ENCODE results near the gene COX6B2. TPM values are rescaled to one million over a fixed set of nuclear protein-coding genes. Genes with fewer than 3 reads are reported as not detected.
"Not testable (repeated sequence)": the region's sequence is repeated elsewhere in the genome, so short reads cannot be mapped to it uniquely, and the experiment has no call there.

The COX6B2 gene
- polyA plus RNA-seq, 2 of the 4 experiments (the other 2 are of a cell fraction): 0.78 to 6.4 TPM

DNA sequence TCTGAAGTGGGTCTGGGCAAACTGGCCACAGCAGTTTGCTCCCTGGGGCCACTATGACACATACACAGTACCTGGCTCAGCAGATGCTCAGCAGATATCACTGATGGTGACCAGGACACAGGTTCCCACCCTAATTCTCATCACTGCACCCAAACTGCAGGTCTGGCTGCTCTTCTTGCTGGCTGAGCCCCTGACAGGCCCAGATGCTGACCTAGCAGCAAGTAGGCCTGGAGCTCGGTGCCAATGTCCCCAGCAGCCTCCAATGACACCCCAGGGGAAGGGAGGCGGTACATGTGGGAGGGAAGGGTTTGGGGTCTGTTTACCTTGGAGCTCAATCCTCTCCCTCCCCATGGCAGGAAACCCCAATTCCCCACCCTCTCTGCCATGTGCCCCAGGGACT is 48.0 kb upstream of the COX6B2 start:
- no peak for FAIRE-seq
- peak overlapping the region; percentile 5; the same call in 1 of the 3 replicates for H3K4me2 ChIP-seq

DNA sequence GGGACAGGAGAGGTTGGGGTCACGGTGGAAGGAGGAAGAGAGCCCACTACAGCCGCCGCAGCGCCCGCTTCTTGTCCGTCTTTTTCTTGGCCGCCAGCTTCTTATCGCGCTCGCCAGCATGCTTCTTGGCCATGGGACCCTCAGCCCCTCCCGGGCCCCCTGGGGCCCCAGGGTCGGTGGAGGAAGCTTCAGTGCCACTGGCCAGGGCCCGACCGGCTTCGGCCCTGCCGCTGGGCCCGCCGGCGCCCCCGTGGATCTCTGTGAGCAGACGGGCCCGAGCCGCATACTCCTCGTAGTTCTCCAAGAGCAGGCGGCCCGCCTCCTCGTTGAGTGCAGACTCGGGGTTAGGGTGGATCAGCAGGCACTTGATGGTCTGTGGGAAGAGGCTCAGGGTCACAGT is 46.9 kb upstream of the COX6B2 start:
- POLR2A ChIA-PET; FAIRE-seq; H3K9me3 ChIP-seq; H3K4me2 ChIP-seq; ATAC-seq; H3K27ac ChIP-seq; H3K4me3 ChIP-seq; DNase-seq (ENCODE audit: low read depth in 1 of 2, low spot score in 1 of 2): not testable (repeated sequence)
- 94% methylated on average over 16 of the region's 28 CpGs for WGBS (ENCODE audit: missing lambda C conversion rate)
- peaks cover 42% of the 10 kb centered on the region for H3K4me1 ChIP-seq
- CTCF ChIA-PET: interaction anchor here (0.9 to 5.3 kb wide), 9 partner anchors 8 to 260 kb away, joined by 3 to 23 read pairs (median 4); no protein-coding TSS in a partner anchor

More for the DNA sequence above, 48.0 kb upstream of the COX6B2 start:
- CTCF ChIA-PET: interaction anchor here (0.6 to 5.3 kb wide), 10 partner anchors 9 to 262 kb away, joined by 3 to 23 read pairs (median 5); no protein-coding TSS in a partner anchor
- Histone ChIP-seq H3K4me1 (peaks cover 43% of the 10 kb centered on the region), H3K9me3 (no peaks in the 10 kb centered on the region), H3K4me3 (no peak overlapping the region), H3K27ac (peak overlapping the region in 1 of 2 experiments; percentile 32; a peak in 2 of 6 replicates)
- WGBS (ENCODE audit: missing lambda C conversion rate): 86% methylated on average over 2 of the region's 2 CpGs
- DNase-seq (ENCODE audit: low read depth in 1 of 2, low spot score in 1 of 2): no peak
- POLR2A ChIA-PET: interaction anchor here (0.8 to 1.0 kb wide), 2 partner anchors 9 to 143 kb away, joined by 3 to 6 read pairs; partner anchors contain the start of gene PPP6R1
- 0 out of 6 replicates have a peak, but pooled peaks of 1 of the 2 experiments have one; percentile 3 for ATAC-seq
- TF ChIP-seq RCOR1 (IDR thresholded peaks at IDR 0.05; ENCODE audit: low read depth, low read length): no peak
- peak; percentile 52; the same call in 1 of the 2 replicates for TF ChIP-seq POLR2AphosphoS2 (conservative IDR thresholded peaks at IDR 0.05; ENCODE audit: low read length)
- TF ChIP-seq, protein P1, sequence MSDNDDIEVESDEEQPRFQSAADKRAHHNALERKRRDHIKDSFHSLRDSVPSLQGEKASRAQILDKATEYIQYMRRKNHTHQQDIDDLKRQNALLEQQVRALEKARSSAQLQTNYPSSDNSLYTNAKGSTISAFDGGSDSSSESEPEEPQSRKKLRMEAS (IDR thresholded peaks at IDR 0.05): no peak
- no peak for TF ChIP-seq MYC (IDR thresholded peaks at IDR 0.05; ENCODE audit: borderline replicate concordance, low read length)
- no peak for TF ChIP-seq EHF (CRISPR knock-in tag; IDR thresholded peaks at IDR 0.05)
- TF ChIP-seq NFE2L2 (conservative IDR thresholded peaks at IDR 0.05; ENCODE audit: low read length): no peak
- no peak for TF ChIP-seq HEYL (CRISPR knock-in tag; IDR thresholded peaks at IDR 0.05)
- no peak for TF ChIP-seq RFX5 (IDR thresholded peaks at IDR 0.05)
- TF ChIP-seq KDM1A (IDR thresholded peaks at IDR 0.05; ENCODE audit: low read depth): no peak
- 0 out of 2 replicates have a peak, but pooled peaks have one; percentile 14 for TF ChIP-seq GATA3 (IDR thresholded peaks at IDR 0.05; ENCODE audit: borderline replicate concordance)
- no peak for TF ChIP-seq HDAC2 (IDR thresholded peaks at IDR 0.05)
- 0 out of 5 replicates have a peak, but pooled peaks of 1 of the 2 experiments have one; percentile 3 for TF ChIP-seq JUN (IDR thresholded peaks at IDR 0.05)
- no peak for TF ChIP-seq MAZ (IDR thresholded peaks at IDR 0.05; ENCODE audit: borderline replicate concordance, low read depth, low read length)
- no peak for TF ChIP-seq EP300 (IDR thresholded peaks at IDR 0.05)
- TF ChIP-seq, protein P2, sequence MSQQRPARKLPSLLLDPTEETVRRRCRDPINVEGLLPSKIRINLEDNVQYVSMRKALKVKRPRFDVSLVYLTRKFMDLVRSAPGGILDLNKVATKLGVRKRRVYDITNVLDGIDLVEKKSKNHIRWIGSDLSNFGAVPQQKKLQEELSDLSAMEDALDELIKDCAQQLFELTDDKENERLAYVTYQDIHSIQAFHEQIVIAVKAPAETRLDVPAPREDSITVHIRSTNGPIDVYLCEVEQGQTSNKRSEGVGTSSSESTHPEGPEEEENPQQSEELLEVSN (IDR thresholded peaks at IDR 0.05; ENCODE audit: borderline replicate concordance, low read depth): no peak
- no peak for TF ChIP-seq CEBPB (IDR thresholded peaks at IDR 0.05)
- no peak for TF ChIP-seq ZSCAN20 (CRISPR knock-in tag; IDR thresholded peaks at IDR 0.05)
- TF ChIP-seq, protein P3, sequence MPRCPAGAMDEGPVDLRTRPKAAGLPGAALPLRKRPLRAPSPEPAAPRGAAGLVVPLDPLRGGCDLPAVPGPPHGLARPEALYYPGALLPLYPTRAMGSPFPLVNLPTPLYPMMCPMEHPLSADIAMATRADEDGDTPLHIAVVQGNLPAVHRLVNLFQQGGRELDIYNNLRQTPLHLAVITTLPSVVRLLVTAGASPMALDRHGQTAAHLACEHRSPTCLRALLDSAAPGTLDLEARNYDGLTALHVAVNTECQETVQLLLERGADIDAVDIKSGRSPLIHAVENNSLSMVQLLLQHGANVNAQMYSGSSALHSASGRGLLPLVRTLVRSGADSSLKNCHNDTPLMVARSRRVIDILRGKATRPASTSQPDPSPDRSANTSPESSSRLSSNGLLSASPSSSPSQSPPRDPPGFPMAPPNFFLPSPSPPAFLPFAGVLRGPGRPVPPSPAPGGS (IDR thresholded peaks at IDR 0.05): no peak
- peak; percentile 37; the same call in 1 of the 2 replicates for TF ChIP-seq HOXA7 (CRISPR knock-in tag; IDR thresholded peaks at IDR 0.05)
- no peak for TF ChIP-seq CHD2 (IDR thresholded peaks at IDR 0.05; ENCODE audit: low read length, partially characterized antibody)
- TF ChIP-seq, protein P4, sequence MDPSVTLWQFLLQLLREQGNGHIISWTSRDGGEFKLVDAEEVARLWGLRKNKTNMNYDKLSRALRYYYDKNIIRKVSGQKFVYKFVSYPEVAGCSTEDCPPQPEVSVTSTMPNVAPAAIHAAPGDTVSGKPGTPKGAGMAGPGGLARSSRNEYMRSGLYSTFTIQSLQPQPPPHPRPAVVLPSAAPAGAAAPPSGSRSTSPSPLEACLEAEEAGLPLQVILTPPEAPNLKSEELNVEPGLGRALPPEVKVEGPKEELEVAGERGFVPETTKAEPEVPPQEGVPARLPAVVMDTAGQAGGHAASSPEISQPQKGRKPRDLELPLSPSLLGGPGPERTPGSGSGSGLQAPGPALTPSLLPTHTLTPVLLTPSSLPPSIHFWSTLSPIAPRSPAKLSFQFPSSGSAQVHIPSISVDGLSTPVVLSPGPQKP (IDR thresholded peaks at IDR 0.05; ENCODE audit: low read depth, low read length): no peak
- TF ChIP-seq, protein P5, sequence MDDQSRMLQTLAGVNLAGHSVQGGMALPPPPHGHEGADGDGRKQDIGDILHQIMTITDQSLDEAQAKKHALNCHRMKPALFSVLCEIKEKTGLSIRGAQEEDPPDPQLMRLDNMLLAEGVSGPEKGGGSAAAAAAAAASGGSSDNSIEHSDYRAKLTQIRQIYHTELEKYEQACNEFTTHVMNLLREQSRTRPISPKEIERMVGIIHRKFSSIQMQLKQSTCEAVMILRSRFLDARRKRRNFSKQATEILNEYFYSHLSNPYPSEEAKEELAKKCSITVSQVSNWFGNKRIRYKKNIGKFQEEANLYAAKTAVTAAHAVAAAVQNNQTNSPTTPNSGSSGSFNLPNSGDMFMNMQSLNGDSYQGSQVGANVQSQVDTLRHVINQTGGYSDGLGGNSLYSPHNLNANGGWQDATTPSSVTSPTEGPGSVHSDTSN (IDR thresholded peaks at IDR 0.05): no peak
- no peak for TF ChIP-seq ZNF302 (CRISPR knock-in tag; IDR thresholded peaks at IDR 0.05)
- no peak for TF ChIP-seq MAFK (IDR thresholded peaks at IDR 0.05; ENCODE audit: partially characterized antibody)
- no peak for TF ChIP-seq ZFP36 (IDR thresholded peaks at IDR 0.05; ENCODE audit: borderline replicate concordance, partially characterized antibody)
- TF ChIP-seq RAD21 (conservative IDR thresholded peaks at IDR 0.05 in 1 of 2, IDR thresholded peaks at IDR 0.05 in 1 of 2): no peak
- TF ChIP-seq FOSL2 (IDR thresholded peaks at IDR 0.05): no peak
- TF ChIP-seq FOSL2 (CRISPR knock-in tag; IDR thresholded peaks at IDR 0.05): no peak
- no peak for TF ChIP-seq EHMT2 (IDR thresholded peaks at IDR 0.05; ENCODE audit: low read depth)
- no peak for TF ChIP-seq ZC3H11A (IDR thresholded peaks at IDR 0.05)
- TF ChIP-seq CBX2 (IDR thresholded peaks at IDR 0.05; ENCODE audit: borderline replicate concordance, low read depth): no peak
